Activated naive CD8-positive, alpha-beta T cell treated with anti-CD3 and anti-CD28 coated beads, Interleukin-2, amount 50 U/mL, for 16 hours (primary cell): Measurements from ENCODE around the gene ZNF331.

Experiments
- DNase-seq: peaks from one replicate; pipeline ENCODE4 v3.0.0-alpha.2; 2020; ENCODE audit warnings: low read depth, low spot score

ZNF331 gene

GRCh38 chr19:53520547-53521372 is 17.2 kb upstream of the ZNF331 start:
- DNase-seq, result peak; percentile 75

GRCh38 chr19:53521373-53522202 is 16.4 kb upstream of the ZNF331 start:
- DNase-seq, result no peak

GRCh38 chr19:53525922-53526321 is 12.0 kb upstream of the ZNF331 start:
- no peak for DNase-seq

- DNase-seq, result no peak
These were observed 7.3 kb upstream of the ZNF331 start for GRCh38 chr19:53530622-53531021.

GRCh38 chr19:53531457-53531856 is 6.5 kb upstream of the ZNF331 start:
- no peak for DNase-seq

- DNase-seq, result no peak
These were observed 5.6 kb upstream of the ZNF331 start for GRCh38 chr19:53532362-53532761.

- no peak for DNase-seq
These were observed 1.8 kb upstream of the ZNF331 start for GRCh38 chr19:53536225-53536548.

- no peak for DNase-seq
These were observed 824 bp upstream of the ZNF331 start for GRCh38 chr19:53537121-53537520.

GRCh38 chr19:53538378-53539109 is 599 bp downstream of the ZNF331 start:
- DNase-seq, result no peak

- DNase-seq, result no peak
These were observed 2.1 kb downstream of the ZNF331 start for GRCh38 chr19:53540091-53540490.

GRCh38 chr19:53541971-53542370 is 4.0 kb downstream of the ZNF331 start:
- no peak for DNase-seq

GRCh38 chr19:53545271-53546065 is 7.5 kb downstream of the ZNF331 start:
- no peak for DNase-seq

- DNase-seq, result no peak
These were observed 9.0 kb downstream of the ZNF331 start for GRCh38 chr19:53546758-53547513.

GRCh38 chr19:53549340-53549739 is 11.4 kb downstream of the ZNF331 start:
- DNase-seq, result no peak

GRCh38 chr19:53552001-53552721 is 14.2 kb downstream of the ZNF331 start:
- DNase-seq, result no peak

- no peak for DNase-seq
These were observed 15.2 kb downstream of the ZNF331 start for GRCh38 chr19:53553156-53553555.

GRCh38 chr19:53553865-53554791 is 16.2 kb downstream of the ZNF331 start:
- DNase-seq, result peak; percentile 80

- DNase-seq, result no peak
These were observed 16.9 kb downstream of the ZNF331 start for GRCh38 chr19:53554804-53555203.

GRCh38 chr19:53555352-53555751 is 17.4 kb downstream of the ZNF331 start:
- DNase-seq, result no peak
